ENCODE measurements around the gene CD101.

Gene CD101

GRCh38 chr1:116986421-116987255 lies 14.9 kb upstream of the CD101 start:
- no peak for DNase-seq (ENCODE audit: low read depth)

GRCh38 chr1:116987256-116987555 lies 14.4 kb upstream of the CD101 start:
- peak; percentile 43 for DNase-seq (ENCODE audit: low read depth)

- no peak for DNase-seq (ENCODE audit: low read depth)
Measured at GRCh38 chr1:116988248-116988647, 13.3 kb upstream of the CD101 start.

GRCh38 chr1:116988908-116989307 lies 12.7 kb upstream of the CD101 start:
- no peak for DNase-seq (ENCODE audit: low read depth)

- DNase-seq (ENCODE audit: low read depth), result no peak
Measured at GRCh38 chr1:116989835-116990234, 11.7 kb upstream of the CD101 start.

GRCh38 chr1:116990612-116991151 lies 10.9 kb upstream of the CD101 start:
- no peak for DNase-seq (ENCODE audit: low read depth)

- DNase-seq (ENCODE audit: low read depth), result no peak
Measured at GRCh38 chr1:116991171-116991845, 10.3 kb upstream of the CD101 start.

GRCh38 chr1:116991918-116992317 lies 9.6 kb upstream of the CD101 start:
- DNase-seq (ENCODE audit: low read depth), result no peak

GRCh38 chr1:116993286-116993685 lies 8.3 kb upstream of the CD101 start:
- DNase-seq (ENCODE audit: low read depth), result no peak

- DNase-seq (ENCODE audit: low read depth), result no peak
Measured at GRCh38 chr1:116994411-116994810, 7.1 kb upstream of the CD101 start.

- DNase-seq (ENCODE audit: low read depth), result no peak
Measured at GRCh38 chr1:116997066-116997465, 4.5 kb upstream of the CD101 start.

GRCh38 chr1:116997636-116998035 lies 3.9 kb upstream of the CD101 start:
- DNase-seq (ENCODE audit: low read depth), result no peak

GRCh38 chr1:116999596-116999995 lies 2.0 kb upstream of the CD101 start:
- DNase-seq (ENCODE audit: low read depth), result no peak

- no peak for DNase-seq (ENCODE audit: low read depth)
Measured at GRCh38 chr1:117000142-117000541, 1.4 kb upstream of the CD101 start.

- no peak for DNase-seq (ENCODE audit: low read depth)
Measured at GRCh38 chr1:117003223-117003875, 1.8 kb downstream of the CD101 start.

- no peak for DNase-seq (ENCODE audit: low read depth)
Measured at GRCh38 chr1:117007719-117008013, 6.1 kb downstream of the CD101 start.

GRCh38 chr1:117008656-117009055 lies 7.1 kb downstream of the CD101 start:
- DNase-seq (ENCODE audit: low read depth), result no peak

GRCh38 chr1:117009132-117009531 lies 7.6 kb downstream of the CD101 start:
- no peak for DNase-seq (ENCODE audit: low read depth)

- DNase-seq (ENCODE audit: low read depth), result no peak
Measured at GRCh38 chr1:117010310-117010969, 8.9 kb downstream of the CD101 start.

GRCh38 chr1:117011334-117011733 lies 9.8 kb downstream of the CD101 start:
- no peak for DNase-seq (ENCODE audit: low read depth)

GRCh38 chr1:117013309-117013858 lies 11.8 kb downstream of the CD101 start:
- DNase-seq (ENCODE audit: low read depth), result no peak

- DNase-seq (ENCODE audit: low read depth), result no peak
Measured at GRCh38 chr1:117014209-117014608, 12.6 kb downstream of the CD101 start.

Data from stimulated activated CD8-positive, alpha-beta memory T cell treated with anti-CD3 and anti-CD28 coated beads, Interleukin-15, amount 100 ng/mL, for 1 hour (primary cell).